NOMO-1 treated with DMSO at 0.1 percent for 48 hours (cell line): ENCODE results near the gene ATXN7L2.
A peak's percentile ranks its signal among the peaks of the same experiment; 100 is the strongest.

Source experiments
- DNase-seq: peaks from one replicate; lab custom pipeline; 2025; ENCODE audit not compliant: unreplicated experiment; lab: John Stamatoyannopoulos, UW

ATXN7L2 gene

DNA sequence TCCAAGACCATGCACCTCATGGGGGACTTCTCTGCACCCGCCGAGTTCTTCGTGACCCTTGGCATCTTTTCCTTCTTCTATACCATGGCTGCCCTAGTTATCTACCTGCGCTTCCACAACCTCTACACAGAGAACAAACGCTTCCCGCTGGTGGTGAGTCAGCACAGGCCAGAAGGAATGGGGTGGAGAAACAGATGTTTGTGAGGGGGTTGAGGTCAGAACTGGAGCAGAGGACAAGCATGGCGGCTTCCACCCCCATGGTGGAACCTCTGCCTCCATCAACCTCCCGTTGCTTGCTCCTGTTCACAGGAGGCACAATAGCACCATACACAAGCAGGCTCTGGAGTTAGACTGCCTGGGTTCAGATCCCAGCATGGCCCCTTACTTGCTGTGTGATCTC is 6.9 kb upstream of the ATXN7L2 start:
- DNase-seq = no peak

DNA sequence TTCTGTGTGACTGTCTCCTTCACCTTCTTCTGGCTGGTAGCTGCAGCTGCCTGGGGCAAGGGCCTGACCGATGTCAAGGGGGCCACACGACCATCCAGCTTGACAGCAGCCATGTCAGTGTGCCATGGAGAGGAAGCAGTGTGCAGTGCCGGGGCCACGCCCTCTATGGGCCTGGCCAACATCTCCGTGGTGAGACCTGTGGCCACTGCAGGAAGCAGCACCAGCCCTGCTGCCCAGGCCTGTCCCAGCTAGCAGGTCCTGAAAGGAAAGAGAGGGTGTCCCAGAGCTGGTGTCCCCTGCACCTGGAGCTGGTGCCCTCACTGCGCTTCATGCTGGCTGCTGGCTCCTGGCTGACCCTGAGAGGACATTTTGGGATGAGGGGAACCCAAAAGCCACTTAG is 5.9 kb upstream of the ATXN7L2 start:
- no peak for DNase-seq

DNA sequence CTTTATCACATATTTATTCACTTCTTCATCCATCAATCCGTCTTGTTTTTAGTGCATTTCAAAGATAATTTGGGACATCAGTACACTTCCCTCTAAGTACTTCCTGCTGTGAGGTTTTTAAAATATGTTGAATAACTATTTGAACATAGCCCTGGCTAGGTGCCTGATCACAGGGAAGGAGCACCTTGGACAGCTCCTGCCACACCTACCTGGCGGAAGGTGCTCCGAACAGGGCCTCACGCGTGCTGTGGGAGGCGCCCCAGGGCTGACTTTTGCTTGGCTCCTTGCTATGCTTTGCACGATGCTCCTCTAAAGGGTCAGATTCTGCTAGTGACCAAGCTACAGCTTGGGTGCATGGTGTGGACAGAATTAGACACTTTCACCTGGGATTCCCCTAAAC is 4.9 kb upstream of the ATXN7L2 start:
- DNase-seq = no peak

DNA sequence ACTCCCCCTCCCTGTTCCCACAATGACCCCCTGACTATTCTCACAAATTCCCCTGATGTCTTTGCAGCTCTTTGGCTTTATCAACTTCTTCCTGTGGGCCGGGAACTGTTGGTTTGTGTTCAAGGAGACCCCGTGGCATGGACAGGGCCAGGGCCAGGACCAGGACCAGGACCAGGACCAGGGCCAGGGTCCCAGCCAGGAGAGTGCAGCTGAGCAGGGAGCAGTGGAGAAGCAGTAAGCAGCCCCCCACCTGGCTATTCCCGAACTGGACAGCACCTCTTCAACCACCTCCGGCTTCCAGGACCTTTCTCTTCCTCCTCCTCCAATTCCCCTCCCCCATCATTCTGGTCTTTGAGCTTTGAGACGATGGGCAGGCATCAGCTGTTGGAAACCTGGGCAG is 4.4 kb upstream of the ATXN7L2 start:
- DNase-seq = no peak

DNA sequence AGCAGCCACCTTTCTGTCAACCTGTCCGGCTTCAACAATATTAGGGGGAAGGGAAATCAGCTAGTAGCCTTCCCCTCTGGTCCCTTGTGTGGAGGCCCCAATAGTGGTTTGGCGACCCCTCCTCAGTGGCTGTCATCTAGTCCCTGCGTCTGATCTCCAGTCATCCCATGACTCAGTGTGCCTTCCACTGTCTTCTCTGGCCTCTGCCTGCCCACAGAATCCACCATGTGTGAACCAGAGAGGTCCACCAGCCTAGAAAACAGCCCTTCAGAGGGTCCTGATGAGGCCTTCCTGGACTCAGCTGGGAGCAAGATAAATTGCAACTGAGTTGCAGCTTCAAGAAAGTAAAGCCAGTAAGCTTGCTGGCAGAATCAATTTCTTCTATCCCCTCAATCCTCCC is 3.8 kb upstream of the ATXN7L2 start:
- DNase-seq = no peak

DNA sequence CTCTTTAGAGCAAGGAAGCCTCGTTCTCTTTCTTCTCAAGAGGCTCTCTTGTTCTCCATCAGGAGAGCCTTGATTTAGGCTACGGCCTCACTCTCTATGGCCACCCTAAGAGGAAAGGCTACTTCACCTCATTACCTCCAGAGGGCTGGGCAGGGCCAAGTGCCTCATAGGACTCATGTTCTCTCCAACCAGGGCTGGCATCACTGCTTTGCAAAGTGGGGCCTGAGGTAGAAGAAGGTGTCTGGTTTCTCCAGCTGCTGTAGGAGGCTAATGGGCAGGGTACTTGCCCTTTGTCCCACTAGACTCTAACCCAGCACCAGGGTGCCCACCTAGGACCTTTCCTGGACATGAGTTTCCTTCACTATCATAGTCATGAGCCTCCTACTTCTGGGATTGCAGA is 2.1 kb upstream of the ATXN7L2 start:
- DNase-seq = no peak

DNA sequence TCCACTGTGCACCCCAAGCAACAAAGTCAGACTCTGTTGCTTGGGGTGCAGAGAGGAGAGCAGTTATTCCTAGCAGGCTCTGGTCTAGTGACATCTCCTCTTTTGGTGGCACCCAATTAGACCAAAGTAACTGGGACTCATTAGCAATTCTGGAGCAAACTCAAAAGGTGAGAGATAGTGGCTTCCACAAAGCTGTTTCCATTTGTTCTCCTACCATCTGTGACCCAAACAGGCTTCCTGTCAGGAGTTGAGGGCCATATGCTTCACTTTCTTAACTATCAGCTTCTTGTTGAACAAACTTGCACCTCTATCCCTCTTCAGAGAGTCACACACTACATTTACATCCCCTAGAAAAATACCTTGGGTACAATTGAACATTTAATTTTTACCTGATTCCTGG is 1.5 kb upstream of the ATXN7L2 start:
- DNase-seq = no peak

DNA sequence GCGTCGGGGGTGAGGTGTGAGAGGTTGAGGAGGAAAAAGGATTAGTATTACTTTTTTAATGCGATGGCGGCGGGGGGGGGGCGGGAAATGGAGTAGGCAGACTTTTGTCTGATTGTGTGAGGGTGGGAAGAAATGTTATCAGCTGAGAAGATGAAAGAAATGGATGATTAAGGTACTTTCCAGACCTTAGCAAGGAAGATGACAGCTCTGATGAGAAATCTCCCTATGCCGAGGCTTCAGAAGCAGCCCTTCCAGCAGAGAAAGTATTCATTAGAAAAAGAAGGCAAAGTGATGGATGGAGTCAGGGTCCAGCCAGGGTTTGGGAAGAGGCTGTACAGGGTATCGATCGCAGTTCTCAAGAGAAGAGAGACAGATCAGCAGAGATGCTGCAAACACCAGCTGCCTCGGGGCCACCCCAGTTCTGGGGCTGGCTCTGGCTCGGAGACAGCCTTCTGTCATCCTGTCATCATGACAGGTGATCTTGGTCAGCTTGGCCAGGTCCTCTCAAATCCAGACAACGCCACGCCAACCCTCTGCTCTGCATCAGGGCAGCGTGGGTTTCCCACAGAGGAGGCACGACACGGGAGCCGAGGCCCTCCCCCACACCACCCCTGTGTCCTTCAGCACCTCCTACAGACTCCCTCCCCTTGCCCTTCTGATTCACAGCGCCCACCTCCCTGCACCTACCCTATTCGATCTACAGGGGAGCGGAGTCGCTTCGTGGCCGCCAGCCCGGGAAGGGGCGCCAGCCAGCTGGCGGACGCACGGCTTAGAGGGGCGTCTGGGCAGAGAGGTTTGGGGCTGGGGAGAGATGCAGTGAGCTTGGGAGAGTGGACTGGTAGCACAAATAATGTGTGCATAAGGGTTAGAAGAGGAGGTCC is 674 bp upstream of the ATXN7L2 start:
- DNase-seq = no peak

DNA sequence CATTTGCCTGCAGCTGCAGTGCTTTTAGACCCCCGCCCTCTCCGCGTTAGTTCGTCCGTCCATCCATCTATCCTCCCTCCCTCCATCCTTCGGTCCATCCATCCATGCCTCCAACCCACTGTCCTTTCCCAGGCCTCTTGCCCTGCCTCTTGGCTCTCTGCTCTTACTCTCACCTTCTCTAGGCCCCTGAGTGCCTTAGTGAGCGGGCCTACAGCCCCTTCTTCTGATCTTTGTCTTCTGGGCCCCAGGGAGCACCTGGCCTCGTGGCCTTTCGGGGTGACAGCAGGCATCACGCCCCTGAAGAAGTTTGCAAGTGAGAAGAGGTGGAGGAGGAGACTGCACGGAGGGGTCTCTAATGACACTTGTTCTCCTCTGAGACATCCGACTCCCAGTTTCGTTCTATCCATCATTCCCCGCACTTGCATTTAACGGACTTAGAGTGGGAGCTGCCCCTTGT is 842 bp downstream of the ATXN7L2 start:
- DNase-seq = no peak

DNA sequence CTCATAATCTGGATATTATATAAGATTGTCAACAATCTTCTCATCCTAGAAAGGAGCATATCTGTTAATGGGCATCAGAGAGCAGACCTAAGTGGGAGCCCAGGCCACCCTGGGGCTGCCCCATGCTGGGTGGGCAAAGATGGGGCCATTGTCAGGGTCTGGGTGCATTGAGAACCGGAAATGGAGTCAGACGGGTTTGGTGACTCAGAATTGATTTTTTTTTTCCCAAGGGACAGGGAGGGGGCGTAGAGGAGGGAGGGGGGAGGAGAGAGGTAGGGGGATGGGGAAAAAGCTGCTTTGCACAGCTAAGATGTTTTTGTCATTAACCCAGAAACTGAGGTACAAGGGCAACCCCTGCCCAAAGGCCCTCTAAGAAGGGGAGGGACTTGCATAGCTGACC is 1.3 kb downstream of the ATXN7L2 start:
- DNase-seq = no peak

DNA sequence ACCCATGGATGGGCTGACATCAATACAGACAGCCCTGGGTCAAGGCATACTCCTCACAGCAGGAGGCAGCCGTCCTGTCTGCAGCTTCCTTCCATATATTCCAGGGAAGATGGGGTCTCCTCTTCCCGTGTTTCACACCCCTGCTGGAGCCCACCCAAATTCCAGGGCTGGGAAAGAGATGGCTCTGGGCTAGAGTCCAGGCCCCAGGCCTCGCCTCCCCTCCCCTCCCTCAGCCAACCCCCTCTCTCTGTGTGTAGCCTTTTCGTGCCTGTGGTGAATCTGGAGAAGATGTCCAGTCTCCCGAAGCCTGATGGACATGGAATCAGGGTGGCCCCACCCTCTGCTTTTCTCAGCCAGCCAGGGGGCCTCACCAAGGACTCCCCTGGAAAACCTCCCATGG is 3.6 kb downstream of the ATXN7L2 start:
- DNase-seq = no peak

DNA sequence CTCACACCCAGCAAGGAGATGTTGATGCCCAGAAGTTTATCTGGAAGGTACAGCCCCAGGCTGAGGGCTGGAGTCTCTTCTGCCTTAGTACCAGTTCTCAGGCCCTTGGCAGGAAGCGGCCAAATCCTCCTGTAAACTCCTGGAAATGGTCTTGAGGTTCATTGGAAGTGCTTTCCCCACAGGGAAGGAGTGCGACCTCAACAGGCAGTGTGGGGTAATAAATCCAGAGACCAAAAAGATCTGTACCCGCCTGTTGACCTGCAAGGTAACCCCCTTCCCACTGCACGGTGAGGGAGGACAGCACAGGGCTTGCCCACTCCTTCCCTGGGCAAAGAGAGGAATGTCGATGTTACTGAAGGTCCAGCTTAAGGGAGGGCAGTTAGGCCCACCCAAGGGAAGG is 4.5 kb downstream of the ATXN7L2 start:
- DNase-seq = no peak

DNA sequence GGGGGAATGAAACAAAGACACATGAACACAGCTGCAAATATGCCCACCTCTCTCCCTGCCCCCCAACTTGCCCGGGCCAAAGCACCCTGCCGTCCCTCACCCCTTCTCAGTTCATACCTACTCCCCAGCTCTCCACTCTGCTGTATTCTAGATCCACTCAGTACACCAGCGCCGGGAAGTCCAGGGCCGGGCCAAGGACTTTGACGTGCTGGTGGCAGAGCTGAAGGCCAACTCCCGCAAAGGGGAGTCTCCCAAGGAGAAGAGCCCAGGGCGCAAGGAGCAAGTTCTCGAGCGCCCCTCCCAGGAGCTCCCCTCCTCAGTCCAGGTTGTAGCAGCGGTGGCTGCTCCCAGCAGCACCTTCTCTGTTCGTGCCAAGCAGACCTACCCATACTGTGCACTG is 5.0 kb downstream of the ATXN7L2 start:
- no peak for DNase-seq

DNA sequence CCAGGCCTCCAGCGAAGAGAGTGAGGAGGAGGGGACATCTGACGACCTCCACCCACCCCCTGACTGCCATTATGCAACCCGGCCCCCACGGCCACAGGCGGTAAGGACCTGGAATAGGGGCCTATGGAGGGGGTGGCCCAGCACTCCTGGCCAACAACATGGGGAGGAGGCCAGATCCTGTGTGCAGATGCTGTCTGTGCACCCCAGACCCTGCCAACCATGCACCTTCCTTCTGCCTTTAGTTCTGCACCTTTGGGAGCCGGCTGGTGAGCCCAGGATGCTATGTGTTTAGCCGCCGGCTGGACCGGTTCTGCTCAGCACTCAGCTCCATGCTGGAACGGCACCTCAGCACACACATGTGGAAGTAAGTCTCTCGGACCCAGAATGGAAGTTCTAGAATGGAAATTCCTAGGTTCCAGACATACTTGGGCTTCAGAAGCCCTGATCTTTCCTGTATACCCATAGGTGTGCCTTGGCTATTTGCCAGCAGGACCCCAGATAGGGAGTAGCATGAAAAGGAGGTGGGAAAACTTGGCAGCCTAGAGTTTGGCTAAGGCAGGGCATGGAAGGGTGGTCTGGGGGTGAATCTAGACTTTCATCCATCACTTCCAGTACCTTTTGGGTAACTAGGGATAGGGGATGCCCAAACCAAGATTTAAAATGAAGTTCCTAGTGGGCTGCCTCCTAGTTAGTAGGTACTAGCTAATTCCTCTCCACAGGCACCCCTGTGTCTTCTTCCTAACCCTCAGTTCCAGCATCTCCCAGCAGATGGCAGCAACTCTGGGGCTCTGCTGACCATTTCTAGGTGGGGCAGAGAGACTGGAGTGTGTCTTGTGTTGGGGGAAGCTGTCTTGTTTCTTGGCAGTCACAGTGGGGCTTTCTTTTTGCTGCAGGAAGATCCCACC is 6.6 kb downstream of the ATXN7L2 start:
- peak; percentile 54 for DNase-seq

DNA sequence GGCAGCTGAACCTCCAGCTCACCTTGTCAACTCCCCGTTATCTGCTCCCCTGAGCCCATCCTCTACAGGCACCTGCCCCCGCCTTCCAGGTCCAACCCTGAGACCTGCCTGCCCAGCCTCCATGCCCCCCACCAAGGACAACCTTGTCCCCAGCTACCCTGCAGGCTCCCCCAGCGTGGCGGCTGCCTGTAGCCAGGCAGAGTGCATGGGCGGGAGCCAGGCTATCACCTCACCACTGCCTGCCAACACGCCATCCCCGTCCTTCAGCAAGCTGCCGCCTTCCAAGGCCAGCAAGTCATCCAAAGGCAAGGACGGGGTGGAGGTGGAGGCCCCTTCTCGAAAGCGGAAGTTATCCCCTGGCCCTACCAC is 7.2 kb downstream of the ATXN7L2 start:
- DNase-seq = no peak

DNA sequence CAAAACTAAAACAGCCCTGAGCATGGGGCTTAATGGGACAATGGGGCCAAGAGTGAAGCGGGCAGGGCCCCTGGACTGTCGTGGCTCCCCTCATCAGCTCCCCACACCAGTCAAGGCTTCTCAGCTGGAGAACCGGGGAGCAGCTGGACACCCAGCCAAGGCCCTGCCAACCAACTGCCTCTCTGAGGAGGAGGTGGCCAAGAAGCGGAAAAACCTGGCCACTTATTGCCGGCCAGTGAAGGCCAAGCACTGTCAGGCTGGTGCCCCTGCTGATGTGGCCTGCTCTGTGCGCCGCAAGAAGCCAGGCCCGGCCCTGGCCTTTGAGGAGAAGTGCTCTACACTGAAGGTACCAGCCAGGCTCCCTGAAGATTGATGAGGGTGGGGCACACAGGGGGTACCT is 7.7 kb downstream of the ATXN7L2 start:
- DNase-seq = no peak

DNA sequence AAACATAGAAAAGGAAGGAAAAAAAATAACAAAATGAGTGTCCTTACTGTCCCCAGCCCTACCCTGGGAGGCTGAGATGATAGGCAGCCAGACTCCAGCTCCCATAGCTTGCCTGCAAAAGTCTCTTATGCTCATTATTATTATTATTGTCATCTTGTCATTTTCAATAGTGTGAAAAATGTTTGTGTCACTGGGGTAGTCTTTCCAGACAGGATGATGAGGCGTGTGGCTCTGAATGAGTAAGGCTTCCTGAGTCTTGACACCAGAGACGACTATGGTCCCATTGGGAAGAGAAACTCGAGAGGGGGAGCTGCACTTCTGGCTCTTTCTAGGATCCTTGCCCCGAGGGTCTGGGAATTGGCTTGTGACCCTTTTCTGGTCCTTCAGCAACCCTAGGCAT is 9.1 kb downstream of the ATXN7L2 start:
- DNase-seq = no peak

DNA sequence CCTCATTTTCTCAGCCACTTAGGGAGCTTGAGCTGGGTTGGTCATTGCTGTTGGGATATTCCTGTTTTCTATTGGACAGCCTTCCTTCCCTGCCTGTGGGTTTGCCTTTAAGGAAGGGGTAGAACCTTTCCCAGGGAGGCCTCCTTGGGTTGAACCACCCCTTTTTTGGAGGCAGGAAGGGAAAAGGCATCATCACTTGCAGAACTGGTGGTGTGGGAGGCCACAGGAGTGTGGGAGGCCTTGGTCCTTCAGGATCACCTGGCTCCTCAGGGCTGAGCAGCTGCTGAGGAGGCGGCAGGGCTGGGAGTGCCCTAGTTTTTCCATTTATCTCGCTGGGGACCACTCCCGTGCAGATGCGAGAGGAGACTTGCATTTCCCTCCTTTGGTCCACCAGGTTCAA is 9.5 kb downstream of the ATXN7L2 start:
- no peak for DNase-seq

DNA sequence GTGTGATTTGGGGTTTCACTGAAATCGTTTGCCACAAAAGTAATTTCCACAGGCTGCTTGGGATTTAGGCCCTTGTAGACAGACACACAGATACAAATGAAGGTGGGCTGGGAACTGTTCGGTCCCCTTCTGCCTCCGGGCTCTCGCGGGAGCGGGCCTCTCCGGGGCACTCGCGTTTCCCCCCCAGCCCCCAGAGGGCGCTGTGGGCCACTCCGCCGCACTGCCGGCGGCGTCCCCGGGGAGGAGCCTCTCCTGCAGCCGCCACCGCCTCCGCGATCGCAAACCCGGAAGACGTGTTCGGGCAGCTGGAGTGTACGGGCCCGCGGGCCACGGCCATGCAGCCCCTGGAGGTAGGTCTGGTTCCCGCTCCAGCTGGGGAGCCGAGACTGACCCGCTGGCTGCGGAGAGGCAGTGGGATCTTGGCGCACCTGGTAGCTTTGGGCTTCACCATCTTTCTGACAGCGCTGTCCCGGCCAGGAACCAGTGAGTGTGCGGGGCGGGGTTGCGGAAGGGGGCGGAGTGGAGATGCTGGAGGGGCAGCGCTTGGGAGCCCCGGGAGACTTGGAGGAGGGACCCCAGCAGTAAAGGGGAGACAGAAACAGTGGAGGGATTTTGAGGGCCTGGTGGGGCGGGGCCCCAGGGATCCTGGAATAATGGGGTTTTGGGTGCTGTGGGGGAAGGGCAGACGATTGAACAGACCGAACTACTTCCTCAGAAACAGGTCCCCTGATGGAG is 10.3 kb downstream of the ATXN7L2 start, which contains the start of gene CYB561D1:
CYB561D1 (plus strand) TSS at position 290 of the 735 bp plus-strand sequence; CDS start at position 336, 46 bp downstream.
- peak; percentile 78 for DNase-seq

DNA sequence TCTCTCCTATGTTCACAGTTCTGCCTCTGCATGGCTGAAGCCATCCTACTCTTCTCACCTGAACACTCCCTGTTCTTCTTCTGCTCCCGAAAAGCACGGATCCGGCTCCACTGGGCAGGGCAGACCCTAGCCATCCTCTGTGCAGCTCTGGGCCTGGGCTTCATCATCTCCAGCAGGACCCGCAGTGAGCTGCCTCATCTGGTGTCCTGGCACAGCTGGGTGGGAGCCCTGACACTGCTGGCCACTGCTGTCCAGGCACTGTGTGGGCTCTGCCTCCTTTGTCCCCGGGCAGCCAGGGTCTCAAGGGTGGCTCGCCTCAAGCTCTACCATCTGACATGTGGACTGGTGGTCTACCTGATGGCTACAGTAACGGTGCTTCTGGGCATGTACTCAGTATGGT is 12.0 kb downstream of the ATXN7L2 start:
- no peak for DNase-seq

DNA sequence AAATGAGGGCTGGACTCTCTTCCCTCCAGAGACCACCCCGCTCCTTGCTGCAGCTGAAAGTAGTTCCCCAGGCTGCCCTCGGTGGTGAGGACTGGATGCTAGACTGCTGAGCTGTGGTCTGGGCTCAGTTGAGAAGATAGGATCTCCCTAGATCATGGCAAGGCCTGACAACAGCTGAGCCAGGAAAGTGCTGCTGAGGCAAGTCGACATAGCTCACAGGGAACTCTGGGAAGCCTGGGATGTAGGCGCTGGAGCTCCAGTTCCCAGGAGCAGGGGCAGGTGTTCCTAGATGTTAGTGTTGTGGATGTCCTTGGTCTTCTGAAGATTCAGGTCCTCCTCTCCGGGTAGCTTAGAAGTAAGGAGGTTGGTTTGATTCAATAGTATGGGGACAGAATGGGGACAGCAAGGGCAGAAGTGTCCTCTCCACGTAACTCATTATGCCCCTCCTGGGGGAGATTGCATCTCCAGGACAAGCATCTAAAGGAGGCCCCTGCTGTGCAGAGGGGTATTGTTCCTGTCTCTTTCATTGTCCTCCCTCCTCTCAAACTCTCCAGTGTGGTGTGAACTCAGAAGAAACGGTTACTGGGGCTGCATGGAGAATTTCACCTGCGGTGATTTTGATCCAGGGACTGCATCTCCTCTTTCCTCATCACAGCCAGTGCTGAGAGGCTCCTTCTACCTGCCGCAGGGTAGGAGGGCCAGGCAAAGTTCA is 13.9 kb downstream of the ATXN7L2 start:
- DNase-seq = no peak
